Measurements from ENCODE around the gene FLCN.

The FLCN gene

GRCh38 chr17:17164156-17164555, 72.8 kb downstream of the FLCN start:
- DNase-seq: no peak

All from activated CD4-positive, CD25-positive, alpha-beta regulatory T cell (primary cell).